Occipital lobe (tissue), 2 donors: Measurements from ENCODE around the gene PKD2. TPM values are rescaled to one million over a fixed set of nuclear protein-coding genes. Genes with fewer than 3 reads are reported as not detected.
A peak's percentile ranks its signal among the peaks of the same experiment; 100 is the strongest.

ENCODE experiments used
- DNase-seq: peaks from one replicate; lab custom pipeline; 2025; lab: John Stamatoyannopoulos, UW
- total RNA-seq: library from RNA; depleted of rRNA; stranded (reverse); fragments of >200 nt; gene quantifications from one replicate; pipeline ENCODE4 v1.2.3, GENCODE V29; 2014

PKD2 gene
- total RNA-seq = 59.9 TPM

DNA sequence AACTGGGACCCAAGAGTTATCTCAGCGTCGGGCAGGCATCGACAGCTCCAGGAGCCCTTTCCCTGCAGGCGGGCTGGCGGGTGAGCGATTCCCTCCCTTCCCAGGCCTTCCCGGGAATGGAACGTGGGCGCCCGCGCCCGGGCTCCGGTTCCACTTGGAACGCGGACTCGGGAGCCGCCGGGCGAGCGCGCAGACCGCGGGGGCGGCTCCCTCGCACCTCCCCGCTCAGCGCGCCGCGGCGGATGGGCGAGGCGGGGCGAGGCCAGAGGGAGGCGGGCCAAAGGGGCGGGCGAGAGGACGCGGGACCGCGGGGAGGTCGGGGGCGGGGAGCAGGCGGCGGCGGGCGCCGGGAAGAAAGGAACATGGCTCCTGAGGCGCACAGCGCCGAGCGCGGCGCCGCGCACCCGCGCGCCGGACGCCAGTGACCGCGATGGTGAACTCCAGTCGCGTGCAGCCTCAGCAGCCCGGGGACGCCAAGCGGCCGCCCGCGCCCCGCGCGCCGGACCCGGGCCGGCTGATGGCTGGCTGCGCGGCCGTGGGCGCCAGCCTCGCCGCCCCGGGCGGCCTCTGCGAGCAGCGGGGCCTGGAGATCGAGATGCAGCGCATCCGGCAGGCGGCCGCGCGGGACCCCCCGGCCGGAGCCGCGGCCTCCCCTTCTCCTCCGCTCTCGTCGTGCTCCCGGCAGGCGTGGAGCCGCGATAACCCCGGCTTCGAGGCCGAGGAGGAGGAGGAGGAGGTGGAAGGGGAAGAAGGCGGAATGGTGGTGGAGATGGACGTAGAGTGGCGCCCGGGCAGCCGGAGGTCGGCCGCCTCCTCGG lies at the start of gene PKD2:
Gene PKD2 (plus strand): TSS at position 332 of the 818 bp plus-strand sequence. CDS start 99 bp downstream, at position 431.
- peak; percentile 83 for DNase-seq

DNA sequence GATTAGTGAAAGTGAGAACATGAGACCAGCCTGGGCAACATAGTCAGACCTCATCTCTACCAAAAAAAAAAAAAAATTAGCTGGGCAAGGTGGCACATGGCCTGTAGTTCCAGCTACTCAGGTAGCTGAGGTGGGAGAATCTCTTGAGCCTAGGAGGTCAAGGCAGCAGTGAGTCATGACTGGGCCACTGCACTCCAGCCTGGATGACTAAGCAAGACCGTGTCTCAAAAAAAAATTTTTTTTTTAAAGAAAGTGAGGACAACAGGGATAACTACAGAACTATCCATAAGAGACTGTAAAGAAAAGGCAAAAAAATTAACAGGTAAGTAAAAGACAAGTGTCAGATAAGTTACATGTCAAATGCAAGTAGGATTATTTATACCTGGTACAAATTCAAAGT lies 45.4 kb upstream of the PKD2 start:
- DNase-seq = no peak

GRCh38 chr4:87962398-87963146 lies 44.9 kb upstream of the PKD2 start:
- DNase-seq = no peak

- no peak for DNase-seq
These were observed 41.9 kb upstream of the PKD2 start for GRCh38 chr4:87965501-87965975.

GRCh38 chr4:87966095-87966496 lies 41.3 kb upstream of the PKD2 start:
- DNase-seq = no peak

GRCh38 chr4:87967193-87967592 lies 40.2 kb upstream of the PKD2 start:
- no peak for DNase-seq

DNA sequence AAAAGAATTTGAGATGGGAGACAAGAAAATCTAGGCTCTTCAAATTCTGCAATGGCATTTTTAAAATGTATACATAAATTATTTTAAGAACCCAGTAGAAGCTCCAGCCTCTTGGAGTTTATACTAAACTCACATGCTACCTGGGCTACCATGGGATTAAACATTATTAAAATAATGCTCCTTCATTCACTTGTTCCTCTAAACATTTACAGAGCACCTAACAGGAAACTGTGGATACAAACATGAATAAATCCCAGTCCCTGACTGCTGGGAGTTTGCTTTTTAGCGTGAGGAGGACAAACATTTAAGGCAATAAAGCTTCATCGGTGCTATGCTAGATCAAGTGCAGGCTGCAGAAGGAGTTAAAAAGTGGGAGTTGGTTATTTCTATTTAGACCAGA lies 37.3 kb upstream of the PKD2 start:
- DNase-seq = no peak

GRCh38 chr4:87971866-87972265 lies 35.6 kb upstream of the PKD2 start:
- DNase-seq = no peak

GRCh38 chr4:87973283-87974169 lies 33.9 kb upstream of the PKD2 start:
- DNase-seq = peak; percentile 12

GRCh38 chr4:87974856-87975462 lies 32.5 kb upstream of the PKD2 start:
- DNase-seq = no peak

DNA sequence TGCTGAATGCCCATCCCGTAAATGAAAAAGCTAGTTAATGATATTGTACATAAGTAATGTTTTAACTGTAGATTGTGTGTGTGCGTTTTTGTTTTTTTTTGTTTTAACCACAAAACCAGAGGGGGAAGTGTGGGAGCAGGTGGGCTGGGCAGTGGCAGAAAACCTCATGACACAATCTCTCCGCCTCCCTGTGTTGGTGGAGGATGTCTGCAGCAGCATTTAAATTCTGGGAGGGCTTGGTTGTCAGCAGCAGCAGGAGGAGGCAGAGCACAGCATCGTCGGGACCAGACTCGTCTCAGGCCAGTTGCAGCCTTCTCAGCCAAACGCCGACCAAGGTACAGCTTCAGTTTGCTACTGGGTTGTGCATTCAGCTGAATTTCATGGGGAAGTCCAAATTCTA lies 32.0 kb upstream of the PKD2 start, which contains the start of gene SPP1:
Gene SPP1 (plus strand): TSS at position 249 of the 400 bp plus-strand sequence. CDS start 1,182 bp downstream, outside the sequence.
- peak; percentile 68 for DNase-seq

GRCh38 chr4:87977521-87978278 lies 29.7 kb upstream of the PKD2 start:
- DNase-seq = peak; percentile 23

GRCh38 chr4:87978681-87979080 lies 28.8 kb upstream of the PKD2 start:
- no peak for DNase-seq

- DNase-seq = no peak
These were observed 27.6 kb upstream of the PKD2 start for GRCh38 chr4:87979810-87980209.

GRCh38 chr4:87981486-87981885 lies 25.9 kb upstream of the PKD2 start:
- DNase-seq = no peak

DNA sequence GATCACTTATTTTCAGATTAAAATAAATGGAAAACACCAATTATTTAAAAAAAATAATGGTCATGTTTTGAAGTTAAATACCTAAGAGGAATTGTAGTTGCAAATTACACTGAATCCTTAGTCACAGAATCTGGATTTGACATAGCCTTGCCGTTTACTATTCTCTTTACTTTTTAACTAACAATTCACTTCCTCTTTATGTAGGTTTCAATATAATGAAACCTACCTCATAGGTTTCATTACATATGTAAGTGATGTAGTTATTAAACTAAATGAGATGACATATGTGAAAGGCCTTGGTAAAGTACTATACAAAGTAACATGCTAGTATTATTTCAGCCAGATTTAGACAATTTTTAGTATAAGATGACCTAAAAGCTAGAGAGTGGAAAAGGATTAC lies 25.4 kb upstream of the PKD2 start:
- no peak for DNase-seq

DNA sequence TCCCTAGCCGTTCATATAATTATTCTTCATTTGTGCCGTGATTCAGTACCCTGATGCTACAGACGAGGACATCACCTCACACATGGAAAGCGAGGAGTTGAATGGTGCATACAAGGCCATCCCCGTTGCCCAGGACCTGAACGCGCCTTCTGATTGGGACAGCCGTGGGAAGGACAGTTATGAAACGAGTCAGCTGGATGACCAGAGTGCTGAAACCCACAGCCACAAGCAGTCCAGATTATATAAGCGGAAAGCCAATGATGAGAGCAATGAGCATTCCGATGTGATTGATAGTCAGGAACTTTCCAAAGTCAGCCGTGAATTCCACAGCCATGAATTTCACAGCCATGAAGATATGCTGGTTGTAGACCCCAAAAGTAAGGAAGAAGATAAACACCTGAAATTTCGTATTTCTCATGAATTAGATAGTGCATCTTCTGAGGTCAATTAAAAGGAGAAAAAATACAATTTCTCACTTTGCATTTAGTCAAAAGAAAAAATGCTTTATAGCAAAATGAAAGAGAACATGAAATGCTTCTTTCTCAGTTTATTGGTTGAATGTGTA lies 24.9 kb upstream of the PKD2 start:
- no peak for DNase-seq

DNA sequence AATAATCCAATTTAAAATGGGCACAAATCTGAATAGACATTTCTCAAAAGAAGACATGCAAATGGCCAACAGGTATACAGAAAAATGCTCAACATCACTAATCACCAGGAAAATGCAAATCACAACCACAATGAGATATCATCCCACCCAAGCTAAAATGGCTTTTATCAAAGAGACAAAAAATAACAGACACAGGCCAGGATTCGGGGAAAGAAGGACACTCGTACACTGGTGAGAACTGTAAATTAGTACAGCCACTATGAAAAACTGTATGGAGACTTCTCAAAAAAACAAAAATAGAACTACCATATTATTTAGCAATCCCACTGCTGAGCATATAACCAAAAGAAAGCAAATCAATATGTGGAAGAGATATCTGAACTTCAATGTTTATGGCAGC lies 23.4 kb upstream of the PKD2 start:
- DNase-seq = no peak

DNA sequence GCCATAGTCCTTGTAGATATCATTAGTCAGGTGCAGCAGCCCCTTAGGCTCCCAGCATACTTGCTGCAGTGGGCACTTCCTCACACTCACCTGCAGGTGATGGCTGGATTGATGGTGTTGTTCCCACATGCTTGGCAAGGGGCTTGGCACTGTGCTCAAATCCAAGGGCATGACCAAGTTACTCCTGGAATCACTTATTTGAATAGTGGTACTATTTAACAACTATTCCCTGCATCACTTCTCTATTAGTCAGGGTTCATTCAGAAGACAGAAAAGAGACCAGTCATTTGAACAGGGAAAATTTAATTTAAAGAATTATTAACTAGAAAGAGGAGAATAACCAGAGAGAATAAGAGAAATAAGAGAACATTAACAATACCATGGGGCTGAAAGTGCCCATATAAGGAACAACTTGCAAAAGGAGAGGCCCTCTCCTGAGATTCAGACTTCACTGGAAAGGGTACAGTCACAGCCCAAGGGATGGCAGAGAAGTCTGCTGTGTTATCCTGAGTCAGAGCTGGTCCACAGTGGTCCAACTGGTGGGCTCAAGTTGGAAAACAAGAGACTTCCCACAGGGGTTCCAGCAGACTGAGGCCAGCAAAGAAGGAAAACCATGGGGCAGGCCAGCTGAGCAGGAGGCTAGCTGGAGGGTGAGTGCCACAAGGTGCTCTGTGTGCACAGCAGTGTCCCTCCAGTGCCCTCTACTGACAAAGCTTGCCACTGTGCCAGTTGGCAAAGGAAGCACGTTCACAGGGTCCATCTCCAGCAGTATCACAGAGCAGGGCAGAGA lies 22.1 kb upstream of the PKD2 start:
- peak; percentile 39 for DNase-seq
